ENCODE results near the gene HM13.

- TF ChIP-seq CTCF (conservative IDR thresholded peaks at IDR 0.05; ENCODE audit: low read depth in 2 of 2) (0 out of 4 replicates have a peak, but pooled peaks of 1 of the 2 experiments have one; percentile 0), EZH2 (IDR thresholded peaks at IDR 0.05; ENCODE audit: low read depth, unreplicated experiment) (peak; percentile 23), ETS1 (IDR thresholded peaks at IDR 0.05) (no peak), REST (IDR thresholded peaks at IDR 0.05; ENCODE audit: unreplicated experiment) (no peak), EZH2phosphoT487 (IDR thresholded peaks at IDR 0.05; ENCODE audit: unreplicated experiment) (no peak), STAT1 (IDR thresholded peaks at IDR 0.05; ENCODE audit: unreplicated experiment) (no peak), POLR2AphosphoS5 (IDR thresholded peaks at IDR 0.05; ENCODE audit: low read depth) (no peak), CREB1 (CRISPR knock-in tag; IDR thresholded peaks at IDR 0.05; ENCODE audit: low read depth) (no peak), JUNB (IDR thresholded peaks at IDR 0.05; ENCODE audit: unreplicated experiment) (no peak), NANOG (IDR thresholded peaks at IDR 0.05; ENCODE audit: borderline replicate concordance) (no peak)
Measured at GRCh38 chr20:31475472-31476293, 38.6 kb upstream of the HM13 start.

All from GM23338 (cell line).